ENCODE data around the gene PTPRR.

Gene PTPRR, protein sequence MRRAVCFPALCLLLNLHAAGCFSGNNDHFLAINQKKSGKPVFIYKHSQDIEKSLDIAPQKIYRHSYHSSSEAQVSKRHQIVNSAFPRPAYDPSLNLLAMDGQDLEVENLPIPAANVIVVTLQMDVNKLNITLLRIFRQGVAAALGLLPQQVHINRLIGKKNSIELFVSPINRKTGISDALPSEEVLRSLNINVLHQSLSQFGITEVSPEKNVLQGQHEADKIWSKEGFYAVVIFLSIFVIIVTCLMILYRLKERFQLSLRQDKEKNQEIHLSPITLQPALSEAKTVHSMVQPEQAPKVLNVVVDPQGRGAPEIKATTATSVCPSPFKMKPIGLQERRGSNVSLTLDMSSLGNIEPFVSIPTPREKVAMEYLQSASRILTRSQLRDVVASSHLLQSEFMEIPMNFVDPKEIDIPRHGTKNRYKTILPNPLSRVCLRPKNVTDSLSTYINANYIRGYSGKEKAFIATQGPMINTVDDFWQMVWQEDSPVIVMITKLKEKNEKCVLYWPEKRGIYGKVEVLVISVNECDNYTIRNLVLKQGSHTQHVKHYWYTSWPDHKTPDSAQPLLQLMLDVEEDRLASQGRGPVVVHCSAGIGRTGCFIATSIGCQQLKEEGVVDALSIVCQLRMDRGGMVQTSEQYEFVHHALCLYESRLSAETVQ
- total RNA-seq = 0 reads per million in 2 donors

DNA sequence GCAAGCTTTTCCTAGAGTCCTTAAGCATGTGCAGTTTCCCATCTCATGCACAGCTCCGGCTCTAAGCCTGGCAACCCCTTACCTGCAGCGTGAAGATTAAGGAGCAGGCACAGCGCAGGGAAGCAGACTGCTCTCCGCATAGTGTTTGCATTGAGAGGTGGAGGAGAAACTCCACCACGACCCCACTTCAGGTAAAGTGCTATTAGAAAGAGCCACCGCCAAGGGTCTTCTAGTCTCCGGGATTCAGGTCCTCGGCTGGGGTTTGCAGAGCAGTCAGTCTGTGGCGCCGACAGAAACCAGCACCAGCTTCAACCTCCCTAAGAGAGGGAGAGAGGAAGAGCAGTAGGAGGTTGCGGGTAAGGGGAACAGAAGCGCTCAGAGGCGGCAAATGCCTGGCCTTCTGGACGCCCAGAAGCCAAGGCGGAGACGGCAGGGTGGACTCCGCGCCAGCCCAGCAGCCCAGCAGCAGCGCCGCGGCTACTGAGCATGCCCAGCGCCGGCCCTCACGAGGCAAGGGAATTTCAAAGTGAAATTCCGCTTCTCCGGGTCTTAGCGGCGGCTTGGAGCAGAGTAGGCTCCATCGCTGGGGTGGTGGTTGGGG lies at the start of gene PTPRR:
Gene PTPRR, minus strand, starts transcription at position 488 of the 601 bp plus-strand sequence. Its CDS starts 348 bp downstream, at position 140.
- no peak for DNase-seq

DNA sequence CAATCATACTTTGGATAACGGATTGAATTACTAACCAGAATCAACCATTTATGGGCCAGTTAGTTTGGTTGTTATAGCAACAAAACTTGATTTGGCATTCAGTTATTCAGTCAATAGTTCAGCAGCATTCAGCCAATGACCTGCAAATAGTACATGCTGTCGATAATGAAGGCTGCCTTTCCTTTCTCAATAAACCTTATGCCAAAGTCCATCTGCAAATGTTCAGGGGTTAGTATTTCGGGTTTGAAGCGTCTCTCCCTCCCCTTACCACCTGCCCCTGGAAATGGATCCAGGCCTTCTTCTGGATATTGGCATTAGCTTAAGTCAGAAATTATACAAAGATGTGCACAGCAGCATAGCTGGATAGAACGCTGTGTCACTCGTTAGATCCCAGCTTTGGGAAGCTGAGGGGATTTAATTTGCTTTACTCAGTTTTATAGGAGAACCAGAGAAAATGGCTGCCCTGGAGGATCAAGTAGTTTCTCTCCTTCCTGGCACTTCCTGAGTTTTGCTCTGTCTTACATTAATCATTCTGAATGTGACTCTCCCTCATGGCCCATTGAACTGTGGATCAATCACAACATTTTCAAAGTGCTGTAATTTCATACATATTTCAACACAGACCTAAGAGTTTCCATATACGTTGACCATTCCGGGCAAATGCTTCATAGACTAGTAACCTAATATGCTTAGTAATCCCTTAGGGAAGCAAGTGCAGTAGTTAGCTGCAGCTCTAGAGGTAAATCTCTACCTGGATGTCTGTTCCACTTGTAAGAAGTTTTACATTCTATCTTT lies 46.7 kb upstream of the PTPRR start:
- DNase-seq = no peak

DNA sequence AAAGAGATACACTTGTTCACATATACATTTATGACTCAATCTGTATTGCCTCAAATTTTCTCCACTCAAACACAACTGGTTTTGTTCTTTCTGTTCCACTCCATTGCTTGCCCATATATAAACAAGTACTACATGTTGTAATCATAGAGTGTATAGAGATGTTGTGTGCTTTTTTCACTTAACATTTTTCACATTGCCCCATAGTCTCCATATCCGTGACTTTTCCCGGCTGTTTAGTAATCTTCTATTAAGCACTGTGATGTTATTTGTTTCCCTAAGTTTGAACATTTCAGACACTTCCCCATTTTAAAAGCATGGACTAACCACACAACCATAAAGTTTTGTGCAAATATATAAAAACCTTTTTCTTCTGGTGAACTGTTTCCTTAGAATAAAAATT lies 45.5 kb upstream of the PTPRR start:
- no peak for DNase-seq

DNA sequence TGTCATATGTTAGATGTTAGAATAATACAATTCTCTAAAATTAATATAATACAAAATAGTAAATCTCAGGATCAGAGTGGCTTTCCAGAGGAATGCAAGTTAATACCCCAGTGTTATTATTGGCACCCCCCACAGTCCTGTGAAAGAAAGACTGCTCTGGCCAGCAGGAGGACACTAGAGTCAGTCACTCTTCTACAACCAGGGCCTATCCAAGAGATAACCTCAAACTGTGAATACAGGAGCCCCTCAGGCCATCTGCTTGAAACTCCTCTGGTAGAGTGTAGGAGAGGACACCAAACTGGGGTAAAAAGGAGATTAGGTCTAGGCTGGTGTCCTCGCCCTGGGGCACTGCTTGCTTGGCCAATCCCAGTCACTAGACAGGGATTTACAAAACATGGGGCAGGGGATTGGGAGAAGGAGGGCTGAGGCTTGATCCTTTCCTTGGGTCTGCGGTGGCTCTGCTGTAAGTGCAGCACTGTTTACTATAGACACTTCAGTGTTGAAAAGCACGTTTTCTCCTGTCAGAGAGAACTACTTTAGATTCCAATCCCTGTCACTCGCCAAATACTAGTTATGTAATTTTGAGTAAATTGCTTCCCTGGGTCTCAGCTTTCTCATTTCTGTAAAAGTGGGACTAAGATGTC lies 44.5 kb upstream of the PTPRR start:
- DNase-seq = no peak

DNA sequence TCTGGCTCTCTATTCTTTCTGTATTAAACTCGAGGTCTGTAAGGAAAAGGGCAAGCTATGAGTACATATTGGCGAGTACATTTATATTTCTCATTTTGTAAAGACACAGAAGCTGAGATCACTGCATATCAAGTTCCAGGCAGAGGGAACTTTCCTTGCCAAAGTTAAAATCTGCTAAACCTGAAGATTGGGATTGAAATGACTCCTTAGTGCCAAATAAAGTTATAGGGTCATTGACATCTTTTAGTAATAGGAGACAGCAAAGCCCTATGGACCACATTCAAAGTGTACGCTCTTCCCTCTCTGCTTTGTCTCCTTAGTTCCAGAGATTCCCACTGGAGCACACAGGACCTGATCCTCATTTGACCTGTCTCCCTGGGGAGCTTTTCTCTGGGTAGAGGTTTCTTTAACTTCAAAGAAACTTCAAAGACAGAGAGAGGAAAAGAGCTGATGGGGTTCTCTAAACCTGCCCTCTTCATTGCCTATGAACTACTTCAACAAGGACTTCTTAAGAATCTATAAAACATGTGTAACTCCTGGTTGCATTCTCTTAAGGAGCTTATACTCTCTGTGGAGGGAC lies 42.6 kb upstream of the PTPRR start:
- DNase-seq = no peak

DNA sequence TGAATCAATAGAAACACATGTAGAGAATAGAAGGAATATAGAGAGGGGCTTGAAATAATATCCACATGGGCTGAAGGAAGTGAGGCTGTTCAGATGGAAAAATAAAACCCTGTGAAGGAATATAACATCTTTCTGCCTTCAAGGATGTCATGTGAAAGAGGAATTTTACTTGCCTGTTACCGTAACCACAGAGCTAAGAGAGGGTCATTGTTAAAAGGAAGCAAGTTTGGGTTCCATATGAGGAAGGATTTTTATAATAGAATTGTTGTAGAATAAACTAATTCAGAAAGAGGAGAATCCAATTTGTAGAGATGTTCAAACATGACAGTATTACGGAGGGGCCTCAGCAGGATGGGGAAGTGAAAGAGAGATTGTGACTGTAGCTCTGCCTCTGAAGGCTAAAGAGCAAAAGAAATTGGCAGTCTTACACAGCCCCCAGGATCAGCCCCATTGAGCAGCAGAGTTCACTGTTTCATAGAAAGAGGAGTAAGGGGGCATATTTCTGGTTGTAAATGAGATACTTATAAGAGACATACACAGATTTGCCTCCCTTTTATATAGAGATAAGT lies 41.8 kb upstream of the PTPRR start:
- no peak for DNase-seq

- no peak for DNase-seq
Observed at GRCh38 chr12:70960484-70960883, 39.9 kb upstream of the PTPRR start.

DNA sequence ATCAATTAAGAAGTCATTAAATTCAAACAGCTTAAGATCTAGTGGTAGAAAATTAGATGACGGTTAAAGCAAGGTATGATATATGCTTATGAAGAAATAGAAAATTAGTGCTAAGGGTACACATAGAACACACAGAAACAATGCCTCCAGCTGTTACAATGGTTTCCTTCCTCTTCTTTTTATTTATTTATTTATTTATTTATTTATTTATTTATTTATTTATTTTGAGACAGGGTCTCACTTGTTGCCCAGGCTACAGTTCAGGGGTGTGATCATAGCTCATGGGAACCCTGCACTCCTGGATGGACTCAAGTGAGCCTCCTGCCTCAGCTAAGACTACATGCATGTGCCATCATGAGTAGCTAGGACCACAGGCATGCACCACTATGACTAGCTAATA lies 34.9 kb upstream of the PTPRR start:
- no peak for DNase-seq

DNA sequence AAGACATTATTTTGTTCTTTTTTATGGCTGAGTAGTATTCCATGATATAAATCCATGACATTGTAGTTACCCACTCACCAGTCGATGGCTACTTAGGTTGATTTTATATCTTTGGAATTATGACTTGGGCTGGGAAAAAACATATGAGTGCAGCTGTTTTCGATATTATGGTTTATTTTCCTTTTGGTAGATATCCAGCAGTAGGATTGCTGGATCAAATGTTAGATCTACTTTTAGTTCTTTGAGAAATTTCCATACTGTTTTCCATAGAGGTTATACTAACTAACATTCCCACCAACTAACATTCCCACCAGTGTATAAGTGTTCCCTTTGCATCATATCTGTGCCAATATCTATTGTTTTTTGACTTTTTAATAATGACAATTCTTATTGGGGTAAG lies 29.9 kb upstream of the PTPRR start:
- DNase-seq = no peak

- DNase-seq = no peak
Observed at GRCh38 chr12:70948976-70949336, 28.4 kb upstream of the PTPRR start.

DNA sequence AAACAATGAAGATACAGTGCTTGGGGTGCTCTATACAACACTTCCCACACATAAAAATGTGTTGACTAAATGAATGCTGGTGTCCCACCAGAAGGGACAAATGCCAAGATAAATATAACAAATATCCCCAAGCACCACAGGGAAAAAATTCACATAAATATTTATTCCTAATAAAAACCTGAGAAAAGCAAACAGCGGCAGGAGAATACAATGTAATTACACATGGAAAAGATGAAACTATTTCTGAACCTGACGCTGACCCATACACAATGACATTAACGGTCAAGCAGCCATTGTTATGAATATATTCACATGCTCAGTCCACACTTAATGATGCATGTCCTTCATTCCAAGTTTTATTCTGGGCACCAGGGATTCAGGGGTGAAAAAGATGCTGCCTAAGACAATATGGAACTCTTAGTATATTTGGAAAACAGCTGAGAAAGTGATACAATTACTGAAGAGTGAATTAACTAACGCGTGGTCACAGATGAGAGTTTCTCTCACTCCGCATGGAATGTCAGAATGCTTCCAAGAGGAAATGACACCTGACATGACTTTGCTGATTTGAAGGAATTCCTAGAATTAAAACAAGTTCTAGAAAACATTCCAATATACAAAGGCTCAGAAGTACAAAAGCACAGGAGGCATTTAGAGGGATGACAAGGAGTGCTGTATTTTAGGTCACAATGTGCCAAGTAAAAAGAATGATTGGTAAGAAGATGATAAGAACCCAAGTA lies 27.9 kb upstream of the PTPRR start:
- DNase-seq = no peak

DNA sequence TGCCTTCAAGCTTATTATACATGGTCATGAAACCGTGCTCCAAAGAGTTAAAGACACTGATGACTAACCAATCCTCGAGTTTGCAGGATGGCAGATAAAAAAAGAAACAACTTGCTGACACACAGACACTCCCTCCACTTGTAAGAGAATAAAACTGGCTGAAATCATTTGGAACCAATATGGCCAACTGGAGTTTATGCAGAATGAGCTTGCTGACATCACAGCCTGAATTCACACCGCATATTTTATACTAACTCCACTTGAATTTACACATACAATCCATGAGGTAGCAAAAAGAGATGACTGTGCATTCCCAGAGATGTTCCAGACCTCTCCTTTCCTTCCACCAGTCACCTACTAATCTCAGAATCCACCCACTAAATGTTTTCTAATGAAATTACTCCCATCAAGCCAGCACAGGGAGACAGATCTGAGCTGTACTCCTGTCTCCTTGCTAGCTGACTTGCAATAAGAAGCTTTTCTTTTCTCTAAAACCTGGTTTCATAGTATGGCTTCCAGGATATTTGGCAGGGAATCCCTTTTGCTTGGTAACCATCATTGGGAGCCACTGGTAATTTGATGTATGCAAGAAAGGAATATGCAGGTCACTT lies 15.8 kb upstream of the PTPRR start:
- DNase-seq = no peak

DNA sequence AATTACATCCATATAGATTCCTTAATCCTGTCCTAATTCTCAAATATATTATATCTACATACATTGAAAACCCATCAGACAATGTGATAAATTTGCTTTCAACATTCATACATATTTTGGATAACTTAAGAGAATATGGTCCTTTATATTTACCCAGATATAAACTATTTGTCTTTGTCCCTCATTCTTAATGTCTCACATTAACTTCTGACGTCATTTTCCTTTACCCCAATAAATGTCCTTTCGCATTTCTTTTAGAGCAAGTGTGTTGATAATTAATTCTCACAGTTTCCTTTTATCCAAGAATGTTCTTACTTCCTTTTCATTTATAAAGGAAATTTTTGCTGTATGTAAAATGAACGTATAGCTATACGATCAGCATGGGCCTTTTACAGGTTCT lies 12.6 kb upstream of the PTPRR start:
- DNase-seq = no peak

DNA sequence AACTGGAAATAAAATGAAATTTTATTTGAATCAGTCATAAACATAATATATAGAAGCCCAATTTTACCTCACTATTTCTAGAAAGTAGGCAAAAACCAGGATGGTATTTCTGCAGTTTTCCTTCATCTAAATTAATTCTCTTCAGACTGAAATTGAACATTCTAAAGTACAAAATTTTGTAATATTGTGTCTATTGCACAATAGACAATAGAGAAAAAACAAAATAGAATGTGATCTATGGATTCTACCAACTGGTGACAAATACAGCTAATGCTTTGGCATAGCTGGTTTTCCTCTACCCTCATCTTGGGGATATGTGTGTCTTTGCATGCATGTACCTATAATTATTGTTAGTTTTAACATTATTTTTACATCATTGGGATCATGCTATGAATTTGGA lies 8.5 kb upstream of the PTPRR start:
- no peak for DNase-seq

DNA sequence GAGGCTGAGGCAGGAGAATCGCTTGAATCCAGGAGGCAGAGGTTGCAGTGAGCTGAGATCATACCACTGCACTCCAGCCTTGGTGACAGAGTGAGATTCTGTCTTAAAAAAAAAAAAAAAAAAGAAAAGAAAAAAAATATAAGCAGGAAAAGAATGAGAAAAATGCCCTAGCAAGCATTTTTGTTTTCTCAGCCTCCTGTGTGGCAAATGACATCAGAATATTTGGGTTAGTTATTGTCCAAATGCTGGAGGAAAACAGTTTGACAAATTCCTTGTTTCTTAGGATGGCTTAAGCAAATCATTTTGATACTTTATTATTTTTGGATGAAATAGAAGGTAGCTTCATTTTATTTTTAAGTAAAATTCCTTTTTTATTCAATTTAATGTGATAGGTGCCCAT lies 7.5 kb upstream of the PTPRR start:
- DNase-seq = no peak

- DNase-seq = no peak
Observed at GRCh38 chr12:70927356-70927755, 6.8 kb upstream of the PTPRR start.

- DNase-seq = no peak
Observed at GRCh38 chr12:70925539-70925938, 5.0 kb upstream of the PTPRR start.

- no peak for DNase-seq
Observed at GRCh38 chr12:70920891-70921290, 353 bp upstream of the PTPRR start.

DNA sequence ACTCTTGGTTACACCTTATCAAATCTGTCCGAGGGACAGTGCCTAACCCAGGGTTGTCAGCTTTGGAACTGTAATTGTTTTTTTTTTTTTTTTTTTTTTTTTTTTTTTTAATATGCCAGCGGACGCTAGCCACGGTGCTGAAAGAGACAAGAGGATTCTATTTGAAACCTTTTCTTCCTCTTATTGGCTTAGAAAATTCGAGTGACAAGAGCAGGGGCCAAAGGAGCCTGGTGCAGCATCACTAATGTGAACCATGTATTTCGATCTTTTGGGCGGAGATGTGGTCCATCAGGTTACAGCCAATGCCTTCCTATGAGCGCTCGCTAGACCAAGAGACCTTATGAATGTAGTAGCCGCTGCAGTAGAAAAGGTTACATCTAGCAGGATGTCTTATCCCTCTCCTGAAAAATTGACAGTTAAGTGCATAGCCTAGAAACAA lies 922 bp downstream of the PTPRR start:
- DNase-seq = no peak

DNA sequence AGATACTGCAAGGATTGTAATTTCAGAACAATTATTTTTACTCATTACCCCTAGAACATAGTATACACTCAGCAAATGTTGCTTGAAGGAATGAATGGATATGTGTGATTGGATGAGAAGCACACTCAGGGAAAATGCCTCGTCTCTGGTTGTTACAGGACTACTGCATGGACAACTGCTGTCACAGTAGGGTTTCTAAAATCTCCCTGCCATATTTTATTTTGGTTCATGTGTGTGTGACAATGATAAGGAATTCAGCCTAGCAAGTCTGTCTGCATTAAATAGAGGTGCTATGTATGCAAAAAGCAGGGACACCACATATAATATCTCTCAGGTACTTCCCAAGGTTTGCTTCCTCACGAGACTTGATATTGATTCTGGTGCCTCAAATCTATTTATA lies 1.4 kb downstream of the PTPRR start:
- no peak for DNase-seq

GRCh38 chr12:70918321-70918720 lies 2.2 kb downstream of the PTPRR start:
- no peak for DNase-seq

All from T-helper 2 cell (primary cell).